GM23338 (cell line): ENCODE data around the gene SHC4. TPM values are rescaled to one million over a fixed set of nuclear protein-coding genes. Genes with fewer than 3 reads are reported as not detected.

Experiments
- EZH2 ChIP-seq: fragments of 200-600 bp; sonication (generic); IDR thresholded peaks from one replicate; pipeline ENCODE4 v1.8.0; 2017; ENCODE audit warnings: antibody characterized with exemption, mild to moderate bottlenecking, low read depth; ENCODE audit not compliant: unreplicated experiment
- EZH2phosphoT487 ChIP-seq: fragments of 200-600 bp; sonication (generic); IDR thresholded peaks from one replicate; pipeline ENCODE4 v1.8.1; 2018; ENCODE audit warnings: antibody characterized with exemption; ENCODE audit not compliant: unreplicated experiment
- JUNB ChIP-seq: IDR thresholded peaks from one replicate; pipeline ENCODE4 v1.6.1; 2016; ENCODE audit warnings: antibody characterized with exemption; ENCODE audit not compliant: unreplicated experiment
- STAT1 ChIP-seq: IDR thresholded peaks from one replicate; pipeline ENCODE4 v1.6.1; 2016; ENCODE audit warnings: antibody characterized with exemption; ENCODE audit not compliant: unreplicated experiment
- polyA plus RNA-seq: library from polyadenylated mRNA; unstranded; fragments of >200 nt; fragmentation: Nextera tagmentation; extraction: Ambion mirVana; gene quantifications from 2 replicates; pipeline ENCODE4 v1.2.1, GENCODE V29; 2016
- small RNA-seq: library from RNA; depleted of rRNA; stranded (forward); fragments of <200 nt; gene quantifications from one replicate; pipeline ENCODE3, GENCODE V24; 2014; ENCODE audit warnings: low replicate concordance
- total RNA-seq: library from RNA; depleted of rRNA; stranded (reverse); fragments of >200 nt; shearing (Covaris generic); gene quantifications from 2 replicates; pipeline ENCODE4 v1.2.3, GENCODE V29; 2014; rRNA removed
- TF ChIP-seq, protein P1 (sequence below): fragments of 250-450 bp; sonication (Bioruptor Pico); IDR thresholded peaks from 2 replicates; pipeline ENCODE4 v1.5.0; 2020; ENCODE audit warnings: mild to moderate bottlenecking, moderate library complexity
- TF ChIP-seq, protein P2 (sequence below), 2 experiments: fragments of 200-600 bp in 1 of 2; sonication (generic) in 1 of 2; conservative IDR thresholded peaks; 2 replicates each; pipeline versions ENCODE4 v1.5.1 to v1.6.1; 2016 to 2017; ENCODE audit warnings: antibody characterized with exemption in 2 of 2, low read depth in 2 of 2, mild to moderate bottlenecking in 2 of 2, moderate library complexity in 1 of 2

Gene SHC4
- total and polyA plus RNA-seq, 2 experiments from 2014 or later, result 0.21 to 0.32 TPM

DNA sequence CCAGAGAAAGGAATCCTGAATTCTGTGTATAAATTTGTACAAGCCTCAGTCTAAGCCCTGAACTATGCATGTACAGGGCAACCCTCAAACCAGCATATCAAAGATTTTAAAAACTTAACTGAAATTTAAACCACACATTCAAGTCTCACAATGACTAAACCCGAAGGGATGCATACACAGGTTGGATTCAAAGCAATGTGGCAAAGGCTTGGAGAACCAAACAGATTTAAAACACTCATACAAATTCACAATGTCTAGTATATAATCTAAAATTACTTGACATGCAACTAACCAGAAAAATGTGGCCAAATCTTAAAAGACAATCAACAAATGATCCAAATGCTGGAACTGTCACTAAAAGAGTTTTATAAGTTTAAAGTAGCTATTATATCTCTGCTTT lies 189.2 kb downstream of the SHC4 start (continued):
- TF ChIP-seq, protein P1, sequence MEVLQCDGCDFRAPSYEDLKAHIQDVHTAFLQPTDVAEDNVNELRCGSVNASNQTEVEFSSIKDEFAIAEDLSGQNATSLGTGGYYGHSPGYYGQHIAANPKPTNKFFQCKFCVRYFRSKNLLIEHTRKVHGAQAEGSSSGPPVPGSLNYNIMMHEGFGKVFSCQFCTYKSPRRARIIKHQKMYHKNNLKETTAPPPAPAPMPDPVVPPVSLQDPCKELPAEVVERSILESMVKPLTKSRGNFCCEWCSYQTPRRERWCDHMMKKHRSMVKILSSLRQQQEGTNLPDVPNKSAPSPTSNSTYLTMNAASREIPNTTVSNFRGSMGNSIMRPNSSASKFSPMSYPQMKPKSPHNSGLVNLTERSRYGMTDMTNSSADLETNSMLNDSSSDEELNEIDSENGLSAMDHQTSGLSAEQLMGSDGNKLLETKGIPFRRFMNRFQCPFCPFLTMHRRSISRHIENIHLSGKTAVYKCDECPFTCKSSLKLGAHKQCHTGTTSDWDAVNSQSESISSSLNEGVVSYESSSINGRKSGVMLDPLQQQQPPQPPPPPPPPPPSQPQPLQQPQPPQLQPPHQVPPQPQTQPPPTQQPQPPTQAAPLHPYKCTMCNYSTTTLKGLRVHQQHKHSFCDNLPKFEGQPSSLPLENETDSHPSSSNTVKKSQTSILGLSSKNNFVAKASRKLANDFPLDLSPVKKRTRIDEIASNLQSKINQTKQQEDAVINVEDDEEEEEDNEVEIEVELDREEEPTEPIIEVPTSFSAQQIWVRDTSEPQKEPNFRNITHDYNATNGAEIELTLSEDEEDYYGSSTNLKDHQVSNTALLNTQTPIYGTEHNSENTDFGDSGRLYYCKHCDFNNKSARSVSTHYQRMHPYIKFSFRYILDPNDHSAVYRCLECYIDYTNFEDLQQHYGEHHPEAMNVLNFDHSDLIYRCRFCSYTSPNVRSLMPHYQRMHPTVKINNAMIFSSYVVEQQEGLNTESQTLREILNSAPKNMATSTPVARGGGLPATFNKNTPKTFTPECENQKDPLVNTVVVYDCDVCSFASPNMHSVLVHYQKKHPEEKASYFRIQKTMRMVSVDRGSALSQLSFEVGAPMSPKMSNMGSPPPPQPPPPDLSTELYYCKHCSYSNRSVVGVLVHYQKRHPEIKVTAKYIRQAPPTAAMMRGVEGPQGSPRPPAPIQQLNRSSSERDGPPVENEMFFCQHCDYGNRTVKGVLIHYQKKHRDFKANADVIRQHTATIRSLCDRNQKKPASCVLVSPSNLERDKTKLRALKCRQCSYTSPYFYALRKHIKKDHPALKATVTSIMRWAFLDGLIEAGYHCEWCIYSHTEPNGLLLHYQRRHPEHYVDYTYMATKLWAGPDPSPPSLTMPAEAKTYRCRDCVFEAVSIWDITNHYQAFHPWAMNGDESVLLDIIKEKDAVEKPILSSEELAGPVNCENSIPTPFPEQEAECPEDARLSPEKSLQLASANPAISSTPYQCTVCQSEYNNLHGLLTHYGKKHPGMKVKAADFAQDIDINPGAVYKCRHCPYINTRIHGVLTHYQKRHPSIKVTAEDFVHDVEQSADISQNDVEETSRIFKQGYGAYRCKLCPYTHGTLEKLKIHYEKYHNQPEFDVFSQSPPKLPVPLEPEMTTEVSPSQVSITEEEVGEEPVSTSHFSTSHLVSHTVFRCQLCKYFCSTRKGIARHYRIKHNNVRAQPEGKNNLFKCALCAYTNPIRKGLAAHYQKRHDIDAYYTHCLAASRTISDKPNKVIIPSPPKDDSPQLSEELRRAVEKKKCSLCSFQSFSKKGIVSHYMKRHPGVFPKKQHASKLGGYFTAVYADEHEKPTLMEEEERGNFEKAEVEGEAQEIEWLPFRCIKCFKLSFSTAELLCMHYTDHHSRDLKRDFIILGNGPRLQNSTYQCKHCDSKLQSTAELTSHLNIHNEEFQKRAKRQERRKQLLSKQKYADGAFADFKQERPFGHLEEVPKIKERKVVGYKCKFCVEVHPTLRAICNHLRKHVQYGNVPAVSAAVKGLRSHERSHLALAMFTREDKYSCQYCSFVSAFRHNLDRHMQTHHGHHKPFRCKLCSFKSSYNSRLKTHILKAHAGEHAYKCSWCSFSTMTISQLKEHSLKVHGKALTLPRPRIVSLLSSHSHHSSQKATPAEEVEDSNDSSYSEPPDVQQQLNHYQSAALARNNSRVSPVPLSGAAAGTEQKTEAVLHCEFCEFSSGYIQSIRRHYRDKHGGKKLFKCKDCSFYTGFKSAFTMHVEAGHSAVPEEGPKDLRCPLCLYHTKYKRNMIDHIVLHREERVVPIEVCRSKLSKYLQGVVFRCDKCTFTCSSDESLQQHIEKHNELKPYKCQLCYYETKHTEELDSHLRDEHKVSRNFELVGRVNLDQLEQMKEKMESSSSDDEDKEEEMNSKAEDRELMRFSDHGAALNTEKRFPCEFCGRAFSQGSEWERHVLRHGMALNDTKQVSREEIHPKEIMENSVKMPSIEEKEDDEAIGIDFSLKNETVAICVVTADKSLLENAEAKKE, result no peak
- no peak for TF ChIP-seq EZH2
- no peak for TF ChIP-seq STAT1
- no peak for TF ChIP-seq JUNB
- TF ChIP-seq EZH2phosphoT487, result no peak
- TF ChIP-seq, protein P2, sequence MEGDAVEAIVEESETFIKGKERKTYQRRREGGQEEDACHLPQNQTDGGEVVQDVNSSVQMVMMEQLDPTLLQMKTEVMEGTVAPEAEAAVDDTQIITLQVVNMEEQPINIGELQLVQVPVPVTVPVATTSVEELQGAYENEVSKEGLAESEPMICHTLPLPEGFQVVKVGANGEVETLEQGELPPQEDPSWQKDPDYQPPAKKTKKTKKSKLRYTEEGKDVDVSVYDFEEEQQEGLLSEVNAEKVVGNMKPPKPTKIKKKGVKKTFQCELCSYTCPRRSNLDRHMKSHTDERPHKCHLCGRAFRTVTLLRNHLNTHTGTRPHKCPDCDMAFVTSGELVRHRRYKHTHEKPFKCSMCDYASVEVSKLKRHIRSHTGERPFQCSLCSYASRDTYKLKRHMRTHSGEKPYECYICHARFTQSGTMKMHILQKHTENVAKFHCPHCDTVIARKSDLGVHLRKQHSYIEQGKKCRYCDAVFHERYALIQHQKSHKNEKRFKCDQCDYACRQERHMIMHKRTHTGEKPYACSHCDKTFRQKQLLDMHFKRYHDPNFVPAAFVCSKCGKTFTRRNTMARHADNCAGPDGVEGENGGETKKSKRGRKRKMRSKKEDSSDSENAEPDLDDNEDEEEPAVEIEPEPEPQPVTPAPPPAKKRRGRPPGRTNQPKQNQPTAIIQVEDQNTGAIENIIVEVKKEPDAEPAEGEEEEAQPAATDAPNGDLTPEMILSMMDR (conservative IDR thresholded peaks at IDR 0.05; ENCODE audit: low read depth in 2 of 2), result no peak

Small RNA genes within 50 kb of the gene (small RNA-seq; reads per million reads assigned to genes)
- not detected for gene RF00019

Other genes with a start within 250 kb of the SHC4 start
- gene CEP152, start 152.8 kb downstream of the SHC4 start, total RNA-seq, result 12.4 and 14.6 TPM in 2 replicates
- gene CEP152, start 152.8 kb downstream of the SHC4 start, polyA plus RNA-seq, result 16.4 and 30.5 TPM in 2 replicates
- 113 and 119 TPM in 2 replicates for gene EID1, start 85.8 kb downstream of the SHC4 start, total RNA-seq
- gene EID1, start 85.8 kb downstream of the SHC4 start, polyA plus RNA-seq, result 257 and 324 TPM in 2 replicates
- gene SECISBP2L, start 82.5 kb upstream of the SHC4 start, total RNA-seq, result 18.6 and 18.9 TPM in 2 replicates
- gene SECISBP2L, start 82.5 kb upstream of the SHC4 start, polyA plus RNA-seq, result 20.2 and 28.3 TPM in 2 replicates
- 64.9 and 67.3 TPM in 2 replicates for gene COPS2, start 191.7 kb upstream of the SHC4 start, total RNA-seq
- 36.3 and 38.7 TPM in 2 replicates for gene COPS2, start 191.7 kb upstream of the SHC4 start, polyA plus RNA-seq
- gene GALK2, start 206.3 kb upstream of the SHC4 start, total RNA-seq, result 13.3 and 23.0 TPM in 2 replicates
- 9.3 and 11.5 TPM in 2 replicates for gene GALK2, start 206.3 kb upstream of the SHC4 start, polyA plus RNA-seq